Measurements from ENCODE around the gene LRP1.

The LRP1 gene

GRCh38 chr12:57219205-57219992 is 91.1 kb downstream of the LRP1 start:
- Histone ChIP-seq H2AFZ (ENCODE audit: low read depth, low read length) (no peak overlapping the region), H3K4me3 (ENCODE audit: low read length) (no peak overlapping the region), H3K9me3 (ENCODE audit: insufficient read depth, low read length) (no peaks in the 10 kb centered on the region), H3K27ac (ENCODE audit: low read length) (no peak overlapping the region), H3K79me2 (ENCODE audit: low read length) (no peaks in the 10 kb centered on the region), H3K4me1 (ENCODE audit: low read length) (peaks cover 37% of the 10 kb centered on the region), H3K36me3 (replicated peaks; ENCODE audit: low read depth, low read length) (no peaks in the 10 kb centered on the region), H3K4me2 (ENCODE audit: low read length) (no peak overlapping the region), H3K9ac (ENCODE audit: low read length) (no peak overlapping the region), H3K27me3 (ENCODE audit: low read depth, low read length) (peaks cover 72% of the 10 kb centered on the region), H4K20me1 (ENCODE audit: insufficient read depth, low read length) (peaks cover 4% of the 10 kb centered on the region; the same call in 1 of the 2 replicates)
- TF ChIP-seq CTCF (IDR thresholded peaks at IDR 0.05; ENCODE audit: low read depth, low read length) = no peak
- no peak for TF ChIP-seq EZH2phosphoT487 (IDR thresholded peaks at IDR 0.05; ENCODE audit: low read depth)

- Histone ChIP-seq H2AFZ (ENCODE audit: low read depth, low read length) (no peak overlapping the region), H3K9me3 (ENCODE audit: insufficient read depth, low read length) (no peaks in the 10 kb centered on the region), H3K4me3 (ENCODE audit: low read length) (no peak overlapping the region), H3K4me2 (ENCODE audit: low read length) (no peak overlapping the region), H3K36me3 (replicated peaks; ENCODE audit: low read depth, low read length) (no peaks in the 10 kb centered on the region), H3K79me2 (ENCODE audit: low read length) (no peaks in the 10 kb centered on the region), H3K9ac (ENCODE audit: low read length) (no peak overlapping the region), H3K27me3 (ENCODE audit: low read depth, low read length) (peaks cover 64% of the 10 kb centered on the region), H4K20me1 (ENCODE audit: insufficient read depth, low read length) (no peaks in the 10 kb centered on the region), H3K4me1 (ENCODE audit: low read length) (peaks cover 31% of the 10 kb centered on the region), H3K27ac (ENCODE audit: low read length) (no peak overlapping the region)
- no peak for TF ChIP-seq CTCF (IDR thresholded peaks at IDR 0.05; ENCODE audit: low read depth, low read length)
Measured at GRCh38 chr12:57219993-57220754, 91.9 kb downstream of the LRP1 start.

GRCh38 chr12:57220770-57221168 is 92.5 kb downstream of the LRP1 start:
- Histone ChIP-seq H4K20me1 (ENCODE audit: insufficient read depth, low read length) (no peaks in the 10 kb centered on the region), H3K27ac (ENCODE audit: low read length) (no peak overlapping the region), H3K9me3 (ENCODE audit: insufficient read depth, low read length) (no peaks in the 10 kb centered on the region), H3K79me2 (ENCODE audit: low read length) (no peaks in the 10 kb centered on the region), H3K36me3 (replicated peaks; ENCODE audit: low read depth, low read length) (no peaks in the 10 kb centered on the region), H3K4me3 (ENCODE audit: low read length) (no peak overlapping the region), H3K4me1 (ENCODE audit: low read length) (peaks cover 25% of the 10 kb centered on the region), H3K9ac (ENCODE audit: low read length) (no peak overlapping the region), H2AFZ (ENCODE audit: low read depth, low read length) (no peak overlapping the region), H3K27me3 (ENCODE audit: low read depth, low read length) (peaks cover 59% of the 10 kb centered on the region), H3K4me2 (ENCODE audit: low read length) (no peak overlapping the region)
- no peak for TF ChIP-seq EZH2phosphoT487 (IDR thresholded peaks at IDR 0.05; ENCODE audit: low read depth)
- no peak for TF ChIP-seq CTCF (IDR thresholded peaks at IDR 0.05; ENCODE audit: low read depth, low read length)

- no peaks in the 10 kb centered on the region for H3K79me2 ChIP-seq (ENCODE audit: low read length)
- H3K27me3 ChIP-seq (ENCODE audit: low read depth, low read length) = peaks cover 53% of the 10 kb centered on the region
- H4K20me1 ChIP-seq (ENCODE audit: insufficient read depth, low read length) = no peaks in the 10 kb centered on the region
- TF ChIP-seq CTCF (IDR thresholded peaks at IDR 0.05; ENCODE audit: low read depth, low read length) (no peak), EZH2phosphoT487 (IDR thresholded peaks at IDR 0.05; ENCODE audit: low read depth) (no peak)
- H3K4me1 ChIP-seq (ENCODE audit: low read length) = peaks cover 20% of the 10 kb centered on the region
- H3K9ac ChIP-seq (ENCODE audit: low read length) = no peak overlapping the region
- H3K4me2 ChIP-seq (ENCODE audit: low read length) = no peak overlapping the region
- no peak overlapping the region for H3K4me3 ChIP-seq (ENCODE audit: low read length)
- no peak overlapping the region for H2AFZ ChIP-seq (ENCODE audit: low read depth, low read length)
- no peaks in the 10 kb centered on the region for H3K9me3 ChIP-seq (ENCODE audit: insufficient read depth, low read length)
- no peak overlapping the region for H3K27ac ChIP-seq (ENCODE audit: low read length)
- no peaks in the 10 kb centered on the region for H3K36me3 ChIP-seq (replicated peaks; ENCODE audit: low read depth, low read length)
Measured at GRCh38 chr12:57221169-57221917, 93.1 kb downstream of the LRP1 start.

Data from OCI-LY3 (cell line).